HL-60 (cell line): ENCODE measurements around the gene HRH3.

Experiments
- DNase-seq, 2 experiments: peaks; one replicate each; pipeline ENCODE4 v3.0.0-alpha.2; 2010 to 2020; ENCODE audit warnings: low read depth in 1 of 2, low spot score in 1 of 2
- H3K27ac ChIP-seq: fragments of 250-450 bp; sonication (Bioruptor Pico); replicated peaks from 2 replicates; pipeline ENCODE4 v1.5.1; 2020; ENCODE audit warnings: mild to moderate bottlenecking, moderate library complexity
- H3K27me3 ChIP-seq: fragments of 250-450 bp; sonication (Bioruptor Pico); 2 replicates; pipeline ENCODE4 v1.5.1; 2021; ENCODE audit warnings: mild to moderate bottlenecking, moderate library complexity; ENCODE audit not compliant: insufficient read depth, poor library complexity, severe bottlenecking
- H3K4me3 ChIP-seq: replicated peaks from 2 replicates; pipeline ENCODE4 v1.5.1; 2011; ENCODE audit warnings: mild to moderate bottlenecking, control low read depth, low read length; ENCODE audit not compliant: insufficient read depth
- GABPA ChIP-seq: IDR thresholded peaks from 2 replicates; pipeline ENCODE4 v1.6.1; 2012; ENCODE audit warnings: low read depth
- POLR2AphosphoS5 ChIP-seq: IDR thresholded peaks from 2 replicates; pipeline ENCODE4 v1.6.1; 2012; ENCODE audit warnings: low read depth
- SPI1 ChIP-seq: IDR thresholded peaks from 2 replicates; pipeline ENCODE4 v1.6.1; 2012; ENCODE audit warnings: low read depth, mild to moderate bottlenecking, borderline replicate concordance
- TF ChIP-seq, protein P1 (sequence below): IDR thresholded peaks from one replicate; pipeline ENCODE4 v1.5.1; 2011; ENCODE audit warnings: low read length, control low read depth, inconsistent platforms; ENCODE audit not compliant: insufficient read depth
- TF ChIP-seq, protein P2 (sequence below): IDR thresholded peaks from 2 replicates; pipeline ENCODE4 v1.6.1; 2012; ENCODE audit warnings: low read depth; ENCODE audit not compliant: insufficient replicate concordance

Gene HRH3

DNA sequence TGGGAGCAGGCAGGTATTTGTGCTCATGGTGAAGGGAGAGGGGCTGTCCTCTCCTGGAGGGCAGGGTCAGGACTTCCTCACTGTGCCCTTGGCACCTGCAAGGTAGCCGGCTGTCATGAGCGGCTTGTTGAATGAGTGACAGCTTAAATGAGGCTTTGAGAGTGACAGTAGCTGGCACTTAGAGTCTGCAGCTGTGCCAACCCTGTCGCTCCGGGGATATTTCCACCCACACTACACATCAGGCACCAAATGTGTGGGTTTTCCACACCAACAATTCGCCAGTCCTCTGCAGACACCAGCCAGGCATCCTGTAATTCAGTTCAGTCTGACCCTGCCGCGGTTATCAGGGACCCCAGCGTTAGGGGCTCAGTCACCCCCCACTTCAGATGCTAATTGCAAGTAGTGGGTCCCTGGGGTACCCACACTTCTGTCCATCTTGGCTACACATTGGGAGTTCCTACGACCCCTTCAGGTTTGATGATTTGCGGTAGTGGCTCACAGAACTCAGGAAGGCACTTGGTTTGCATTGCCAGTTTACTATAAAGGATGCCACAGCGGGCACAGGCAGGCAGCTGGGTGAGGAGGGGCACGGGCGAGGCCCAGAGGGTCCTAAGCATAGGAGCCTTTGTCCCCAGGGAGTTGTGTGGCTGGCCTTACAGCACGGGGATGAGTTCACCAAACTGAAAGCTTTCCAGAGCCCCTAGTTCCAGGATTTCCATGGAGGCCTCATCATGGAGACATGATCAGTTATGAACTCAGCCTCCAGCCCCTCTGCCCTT lies 28.1 kb downstream of the HRH3 start:
- TF ChIP-seq SPI1 (no peak), GABPA (no peak), POLR2AphosphoS5 (no peak)
- TF ChIP-seq, protein P1, sequence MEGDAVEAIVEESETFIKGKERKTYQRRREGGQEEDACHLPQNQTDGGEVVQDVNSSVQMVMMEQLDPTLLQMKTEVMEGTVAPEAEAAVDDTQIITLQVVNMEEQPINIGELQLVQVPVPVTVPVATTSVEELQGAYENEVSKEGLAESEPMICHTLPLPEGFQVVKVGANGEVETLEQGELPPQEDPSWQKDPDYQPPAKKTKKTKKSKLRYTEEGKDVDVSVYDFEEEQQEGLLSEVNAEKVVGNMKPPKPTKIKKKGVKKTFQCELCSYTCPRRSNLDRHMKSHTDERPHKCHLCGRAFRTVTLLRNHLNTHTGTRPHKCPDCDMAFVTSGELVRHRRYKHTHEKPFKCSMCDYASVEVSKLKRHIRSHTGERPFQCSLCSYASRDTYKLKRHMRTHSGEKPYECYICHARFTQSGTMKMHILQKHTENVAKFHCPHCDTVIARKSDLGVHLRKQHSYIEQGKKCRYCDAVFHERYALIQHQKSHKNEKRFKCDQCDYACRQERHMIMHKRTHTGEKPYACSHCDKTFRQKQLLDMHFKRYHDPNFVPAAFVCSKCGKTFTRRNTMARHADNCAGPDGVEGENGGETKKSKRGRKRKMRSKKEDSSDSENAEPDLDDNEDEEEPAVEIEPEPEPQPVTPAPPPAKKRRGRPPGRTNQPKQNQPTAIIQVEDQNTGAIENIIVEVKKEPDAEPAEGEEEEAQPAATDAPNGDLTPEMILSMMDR = no peak
- TF ChIP-seq, protein P2, sequence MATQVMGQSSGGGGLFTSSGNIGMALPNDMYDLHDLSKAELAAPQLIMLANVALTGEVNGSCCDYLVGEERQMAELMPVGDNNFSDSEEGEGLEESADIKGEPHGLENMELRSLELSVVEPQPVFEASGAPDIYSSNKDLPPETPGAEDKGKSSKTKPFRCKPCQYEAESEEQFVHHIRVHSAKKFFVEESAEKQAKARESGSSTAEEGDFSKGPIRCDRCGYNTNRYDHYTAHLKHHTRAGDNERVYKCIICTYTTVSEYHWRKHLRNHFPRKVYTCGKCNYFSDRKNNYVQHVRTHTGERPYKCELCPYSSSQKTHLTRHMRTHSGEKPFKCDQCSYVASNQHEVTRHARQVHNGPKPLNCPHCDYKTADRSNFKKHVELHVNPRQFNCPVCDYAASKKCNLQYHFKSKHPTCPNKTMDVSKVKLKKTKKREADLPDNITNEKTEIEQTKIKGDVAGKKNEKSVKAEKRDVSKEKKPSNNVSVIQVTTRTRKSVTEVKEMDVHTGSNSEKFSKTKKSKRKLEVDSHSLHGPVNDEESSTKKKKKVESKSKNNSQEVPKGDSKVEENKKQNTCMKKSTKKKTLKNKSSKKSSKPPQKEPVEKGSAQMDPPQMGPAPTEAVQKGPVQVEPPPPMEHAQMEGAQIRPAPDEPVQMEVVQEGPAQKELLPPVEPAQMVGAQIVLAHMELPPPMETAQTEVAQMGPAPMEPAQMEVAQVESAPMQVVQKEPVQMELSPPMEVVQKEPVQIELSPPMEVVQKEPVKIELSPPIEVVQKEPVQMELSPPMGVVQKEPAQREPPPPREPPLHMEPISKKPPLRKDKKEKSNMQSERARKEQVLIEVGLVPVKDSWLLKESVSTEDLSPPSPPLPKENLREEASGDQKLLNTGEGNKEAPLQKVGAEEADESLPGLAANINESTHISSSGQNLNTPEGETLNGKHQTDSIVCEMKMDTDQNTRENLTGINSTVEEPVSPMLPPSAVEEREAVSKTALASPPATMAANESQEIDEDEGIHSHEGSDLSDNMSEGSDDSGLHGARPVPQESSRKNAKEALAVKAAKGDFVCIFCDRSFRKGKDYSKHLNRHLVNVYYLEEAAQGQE = no peak
- Histone ChIP-seq H3K27ac (no peak overlapping the region), H3K4me3 (no peak overlapping the region), H3K27me3 (no peaks in the 10 kb centered on the region)
- no peak for DNase-seq

- TF ChIP-seq GABPA (no peak), POLR2AphosphoS5 (no peak), SPI1 (no peak)
- TF ChIP-seq, protein P2 = no peak
- TF ChIP-seq, protein P1 = no peak
- Histone ChIP-seq H3K4me3 (no peak overlapping the region), H3K27ac (no peak overlapping the region), H3K27me3 (no peaks in the 10 kb centered on the region)
- DNase-seq = no peak
These were observed 29.3 kb downstream of the HRH3 start for GRCh38 chr20:62190639-62191411.

- TF ChIP-seq, protein P2 = no peak
- no peak for TF ChIP-seq POLR2AphosphoS5
- TF ChIP-seq, protein P1 = no peak
- no peak for TF ChIP-seq GABPA
- peak; percentile 85 for TF ChIP-seq SPI1
- Histone ChIP-seq H3K27me3 (no peaks in the 10 kb centered on the region), H3K4me3 (no peak overlapping the region), H3K27ac (peak overlapping the region; percentile 93)
- no peak for DNase-seq
These were observed 32.9 kb downstream of the HRH3 start for GRCh38 chr20:62186887-62187866.
